ENCODE data around the gene THSD7A. TPM values are rescaled to one million over a fixed set of nuclear protein-coding genes. Genes with fewer than 3 reads are reported as not detected.

The THSD7A gene
- total RNA-seq, 3 donors from 2014 or later: 4.0 to 6.9 (median 4.4) TPM

- no peaks in the 10 kb centered on the region for H3K9me3 ChIP-seq
- no peak for DNase-seq (ENCODE audit: low spot score in 2 of 2)
- H3K4me1 ChIP-seq: no peaks in the 10 kb centered on the region
- no peak overlapping the region for H3K4me3 ChIP-seq
- intact Hi-C loops (cut with DNase I; ENCODE audit: low total_unique reads): no loop called here
- H3K36me3 ChIP-seq: no peaks in the 10 kb centered on the region
- no peak overlapping the region for H3K27ac ChIP-seq
- H3K27me3 ChIP-seq: no peaks in the 10 kb centered on the region
- no peak for TF ChIP-seq CTCF (IDR thresholded peaks at IDR 0.05)
These were observed 84.1 kb downstream of the THSD7A start for GRCh38 chr7:11747715-11748485.

- TF ChIP-seq POLR2A (IDR thresholded peaks at IDR 0.05): no peak
- no peak for TF ChIP-seq POLR2AphosphoS5 (IDR thresholded peaks at IDR 0.05)
- TF ChIP-seq CTCF (IDR thresholded peaks at IDR 0.05): no peak
- intact Hi-C loops (cut with DNase I; ENCODE audit: low total_unique reads): no loop called here
- H3K27me3 ChIP-seq: no peaks in the 10 kb centered on the region
- DNase-seq (ENCODE audit: low spot score in 2 of 2): no peak
- H3K9me3 ChIP-seq: no peaks in the 10 kb centered on the region
- H3K27ac ChIP-seq: no peak overlapping the region
- H3K4me3 ChIP-seq: no peak overlapping the region
- H3K36me3 ChIP-seq: no peaks in the 10 kb centered on the region
- no peaks in the 10 kb centered on the region for H3K4me1 ChIP-seq
These were observed 85.4 kb downstream of the THSD7A start for GRCh38 chr7:11746591-11746990.

- H3K27ac ChIP-seq: no peak overlapping the region
- no peaks in the 10 kb centered on the region for H3K4me1 ChIP-seq
- no peaks in the 10 kb centered on the region for H3K36me3 ChIP-seq
- H3K27me3 ChIP-seq: no peaks in the 10 kb centered on the region
- H3K9me3 ChIP-seq: no peaks in the 10 kb centered on the region
- intact Hi-C loops (cut with DNase I; ENCODE audit: low total_unique reads): no loop called here
- TF ChIP-seq CTCF (IDR thresholded peaks at IDR 0.05): no peak
- TF ChIP-seq POLR2A (IDR thresholded peaks at IDR 0.05): no peak
- no peak for TF ChIP-seq POLR2AphosphoS5 (IDR thresholded peaks at IDR 0.05)
- no peak overlapping the region for H3K4me3 ChIP-seq
- no peak for DNase-seq (ENCODE audit: low spot score in 2 of 2)
These were observed 88.5 kb downstream of the THSD7A start for GRCh38 chr7:11743548-11743947.

- Histone ChIP-seq H3K4me3 (no peak overlapping the region), H3K9me3 (no peaks in the 10 kb centered on the region), H3K27ac (no peak overlapping the region), H3K27me3 (no peaks in the 10 kb centered on the region), H3K36me3 (no peaks in the 10 kb centered on the region), H3K4me1 (no peaks in the 10 kb centered on the region)
- intact Hi-C loops (cut with DNase I; ENCODE audit: low total_unique reads): no loop called here
- DNase-seq (ENCODE audit: low spot score in 2 of 2): no peak
- TF ChIP-seq POLR2AphosphoS5 (IDR thresholded peaks at IDR 0.05): no peak
- no peak for TF ChIP-seq POLR2A (IDR thresholded peaks at IDR 0.05)
- no peak for TF ChIP-seq CTCF (IDR thresholded peaks at IDR 0.05)
These were observed 89.0 kb downstream of the THSD7A start for GRCh38 chr7:11743016-11743415.

GRCh38 chr7:11742496-11742895, 89.5 kb downstream of the THSD7A start:
- H3K4me1 ChIP-seq: no peaks in the 10 kb centered on the region
- TF ChIP-seq CTCF (IDR thresholded peaks at IDR 0.05) (no peak), POLR2A (IDR thresholded peaks at IDR 0.05) (no peak), POLR2AphosphoS5 (IDR thresholded peaks at IDR 0.05) (no peak)
- H3K36me3 ChIP-seq: no peaks in the 10 kb centered on the region
- H3K4me3 ChIP-seq: no peak overlapping the region
- H3K27ac ChIP-seq: no peak overlapping the region
- no peak for DNase-seq (ENCODE audit: low spot score in 2 of 2)
- no peaks in the 10 kb centered on the region for H3K27me3 ChIP-seq
- intact Hi-C loops (cut with DNase I; ENCODE audit: low total_unique reads): no loop called here
- H3K9me3 ChIP-seq: no peaks in the 10 kb centered on the region

All from breast epithelium (tissue), 4 donors.